Activated CD8-positive, alpha-beta T cell treated with anti-CD3 and anti-CD28 coated beads, Interleukin-2, amount 10 ng/mL, durations not matched to agents 7 days and 5 days (primary cell): ENCODE measurements around the gene BUD23. TPM values are rescaled to one million over a fixed set of nuclear protein-coding genes. Genes with fewer than 3 reads are reported as not detected.
A peak's percentile ranks its signal among the peaks of the same experiment; 100 is the strongest.

Experiments used
- ATAC-seq: fragments of 150-1000 bp; cut with Tn5 transposase; one replicate; pipeline ENCODE4 v1.10.0; 2021; ENCODE audit warnings: moderate library complexity
- CTCF ChIA-PET: fragments of 350-600 bp; sonication (Branson Sonifier 250); formaldehyde crosslinking; loops from one replicate; lab custom pipeline; 2021; ENCODE audit warnings: antibody characterized with exemption; lab: Charles Lee
- POLR2A ChIA-PET: fragments of 350-600 bp; sonication (Branson Sonifier 250); formaldehyde crosslinking; loops from one replicate; lab custom pipeline; 2021; ENCODE audit warnings: antibody characterized with exemption; lab: Charles Lee
- DNase-seq: peaks from one replicate; pipeline ENCODE4 v3.0.0-alpha.2; 2020
- H3K27ac Mint-ChIP-seq: one replicate; pipeline ENCODE4 v1.8.0; 2021; ENCODE audit warnings: mild to moderate bottlenecking, mixed read lengths
- H3K27me3 Mint-ChIP-seq: one replicate; pipeline ENCODE4 v1.8.0; 2021; ENCODE audit warnings: low read depth, mixed read lengths
- H3K36me3 Mint-ChIP-seq: one replicate; pipeline ENCODE4 v1.8.0; 2021; ENCODE audit warnings: low read depth, mixed read lengths
- H3K4me1 Mint-ChIP-seq: one replicate; pipeline ENCODE4 v1.8.0; 2021; ENCODE audit warnings: low read depth, mixed read lengths
- H3K4me3 Mint-ChIP-seq: one replicate; pipeline ENCODE4 v1.8.0; 2021; ENCODE audit warnings: mild to moderate bottlenecking, mixed read lengths
- H3K9me3 Mint-ChIP-seq: one replicate; pipeline ENCODE4 v1.8.0; 2022; ENCODE audit warnings: mixed read lengths; ENCODE audit not compliant: insufficient read depth
- total RNA-seq, 2 experiments: library from RNA; stranded (reverse); gene quantifications; one replicate each; pipeline ENCODE4 v1.2.3, GENCODE V29; 2021

BUD23 gene, protein sequence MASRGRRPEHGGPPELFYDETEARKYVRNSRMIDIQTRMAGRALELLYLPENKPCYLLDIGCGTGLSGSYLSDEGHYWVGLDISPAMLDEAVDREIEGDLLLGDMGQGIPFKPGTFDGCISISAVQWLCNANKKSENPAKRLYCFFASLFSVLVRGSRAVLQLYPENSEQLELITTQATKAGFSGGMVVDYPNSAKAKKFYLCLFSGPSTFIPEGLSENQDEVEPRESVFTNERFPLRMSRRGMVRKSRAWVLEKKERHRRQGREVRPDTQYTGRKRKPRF
- total RNA-seq, result 10 to 100 TPM; 57.3 to 60.9 TPM

DNA sequence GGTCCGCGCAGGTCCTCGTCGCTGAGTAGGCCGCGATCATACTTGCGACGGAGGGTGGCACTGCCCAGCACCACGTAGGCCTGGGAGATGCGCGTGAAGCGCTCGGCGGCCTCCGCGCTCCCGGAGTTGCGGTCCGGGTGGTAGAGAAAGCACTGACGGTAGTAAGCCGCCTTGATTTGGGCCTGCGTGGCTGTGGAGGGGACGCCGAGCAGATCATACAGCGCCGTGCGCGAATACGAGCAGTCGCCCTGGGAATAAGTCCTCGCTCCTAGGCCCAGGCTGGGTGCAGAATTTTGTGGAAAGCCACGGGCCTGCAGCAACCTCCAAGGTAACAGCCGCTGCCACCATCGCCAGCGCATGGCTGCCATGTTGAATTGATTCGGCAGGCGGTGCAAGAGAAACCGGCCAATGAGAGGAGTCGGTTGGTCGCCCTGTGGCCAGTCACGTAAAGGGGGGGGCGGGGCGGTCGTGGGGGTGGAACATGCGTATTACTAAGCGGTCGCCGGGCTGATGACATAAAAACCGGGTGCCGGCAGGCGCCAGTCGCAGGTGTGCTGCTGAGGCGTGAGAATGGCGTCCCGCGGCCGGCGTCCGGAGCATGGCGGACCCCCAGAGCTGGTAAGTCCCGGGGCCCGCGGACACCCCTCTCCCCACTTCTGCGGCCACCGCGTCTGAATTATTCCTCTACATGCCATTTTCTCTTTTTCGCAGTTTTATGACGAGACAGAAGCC lies at the start of gene BUD23, which contains the start of gene DNAJC30:
Gene BUD23, plus strand, starts transcription at position 542 of the 732 bp plus-strand sequence. Its CDS starts 29 bp downstream, at position 571.
Gene DNAJC30, minus strand, starts transcription at position 398 of the 732 bp plus-strand sequence. Its CDS starts 30 bp downstream, at position 368.
- H3K4me3 Mint-ChIP-seq, result peak within 1 kb of the TSS; percentile 86
- peaks cover 54% of the 10 kb centered on the region for H3K4me1 Mint-ChIP-seq
- no peaks in the 10 kb centered on the region for H3K9me3 Mint-ChIP-seq
- H3K27me3 Mint-ChIP-seq, result no peaks in the 10 kb centered on the region
- CTCF ChIA-PET, result interaction anchor here (0.9 kb wide), 1 partner anchor 96 kb away, joined by 3 read pairs; no protein-coding TSS in a partner anchor
- POLR2A ChIA-PET, result interaction anchor here (1.0 to 1.7 kb wide), 2 partner anchors 9 to 36 kb away, joined by 3 to 4 read pairs; partner anchors contain the start of gene STX1A
- DNase-seq, result peak; percentile 99
- peak; percentile 95 for ATAC-seq
- H3K27ac Mint-ChIP-seq, result peak within 1 kb of the TSS; percentile 95
- peaks cover 34% of the 10 kb centered on the region for H3K36me3 Mint-ChIP-seq

DNA sequence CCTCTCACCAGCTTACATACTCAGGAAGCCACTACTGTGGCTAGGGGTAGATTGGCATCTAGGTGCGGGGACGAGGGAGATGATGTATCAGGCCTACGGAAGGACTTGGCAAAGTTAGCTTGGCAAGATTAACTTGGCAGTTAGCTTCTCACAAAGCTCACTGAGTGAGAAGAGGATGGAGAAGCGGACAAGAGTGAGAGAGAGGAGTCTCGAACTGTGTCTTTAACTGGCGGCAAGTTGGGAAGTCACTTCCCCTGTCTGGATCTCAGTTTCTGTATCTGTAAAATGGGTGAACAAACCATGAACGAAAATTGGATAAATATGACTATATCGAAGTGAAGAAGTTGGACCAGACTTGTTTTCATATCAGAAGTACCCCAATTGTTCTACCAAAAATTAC lies 49.6 kb upstream of the BUD23 start:
- no peak for DNase-seq
- ChIA-PET POLR2A (no interaction called here), CTCF (no interaction called here)
- Mint-ChIP-seq H3K4me1 (no peaks in the 10 kb centered on the region), H3K36me3 (no peaks in the 10 kb centered on the region), H3K27ac (no peak overlapping the region), H3K4me3 (no peak overlapping the region), H3K9me3 (no peaks in the 10 kb centered on the region), H3K27me3 (peaks cover 21% of the 10 kb centered on the region)
- no peak for ATAC-seq

DNA sequence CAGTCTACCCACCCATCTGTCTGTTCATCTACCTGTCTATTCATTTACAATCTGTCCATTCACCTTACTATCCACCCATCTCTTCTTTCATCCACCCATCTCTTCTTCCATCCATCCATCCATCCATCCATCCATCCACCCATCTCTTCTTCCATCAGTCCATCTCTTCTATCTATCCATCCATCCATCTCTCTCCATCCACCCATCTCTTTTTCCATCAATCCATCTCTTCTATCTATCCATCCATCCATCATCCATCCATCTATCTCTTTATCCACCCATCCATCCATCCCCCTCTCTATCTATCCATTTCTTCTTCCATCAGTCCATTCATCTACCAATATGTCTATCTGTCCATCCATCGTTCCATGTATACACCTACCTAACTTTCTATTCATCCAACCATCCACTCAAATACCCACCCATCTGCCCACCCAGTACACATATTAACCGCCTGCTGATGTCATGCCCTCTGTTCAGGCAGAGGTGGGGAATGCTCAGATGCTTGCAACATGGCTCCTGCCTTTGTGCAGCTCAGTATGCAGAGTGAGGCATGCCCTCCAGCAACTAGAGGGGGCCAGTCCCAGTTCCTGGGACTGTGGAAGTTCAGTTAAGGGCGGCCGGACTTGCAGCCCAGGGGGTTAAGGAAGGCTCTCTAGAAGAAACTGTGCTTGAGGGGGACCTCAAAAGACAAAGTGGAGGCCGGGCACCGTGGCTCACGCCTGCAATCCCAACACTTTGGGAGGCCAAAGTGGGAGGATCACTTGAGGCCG lies 47.8 kb upstream of the BUD23 start:
- Mint-ChIP-seq H3K9me3 (no peaks in the 10 kb centered on the region), H3K36me3 (no peaks in the 10 kb centered on the region), H3K27me3 (peaks cover 18% of the 10 kb centered on the region), H3K27ac (no peak overlapping the region), H3K4me1 (no peaks in the 10 kb centered on the region), H3K4me3 (no peak overlapping the region)
- ATAC-seq (no peak), DNase-seq (no peak)
- ChIA-PET CTCF (no interaction called here), POLR2A (no interaction called here)

DNA sequence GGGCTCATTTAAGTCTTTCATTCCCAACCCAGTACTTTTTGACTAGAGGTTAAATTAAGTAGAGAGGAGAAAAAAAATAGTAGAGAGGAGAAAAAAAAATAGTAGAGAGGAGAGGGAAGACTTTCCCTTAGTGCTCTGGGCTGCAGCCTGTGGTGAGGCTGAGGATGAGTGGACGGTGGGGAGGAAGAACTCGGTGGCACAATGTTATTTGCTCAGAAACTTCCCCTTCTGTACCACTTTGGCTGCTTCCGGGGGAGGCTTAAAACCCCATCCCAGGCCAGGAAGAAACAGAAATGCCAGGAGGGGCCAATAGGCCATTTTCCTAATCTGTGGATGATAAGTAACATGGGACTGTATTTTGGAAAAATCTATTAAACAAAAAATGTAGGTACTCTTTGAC lies 44.5 kb upstream of the BUD23 start:
- H3K4me1 Mint-ChIP-seq, result no peaks in the 10 kb centered on the region
- no peak overlapping the region for H3K27ac Mint-ChIP-seq
- H3K9me3 Mint-ChIP-seq, result no peaks in the 10 kb centered on the region
- no peak overlapping the region for H3K4me3 Mint-ChIP-seq
- ChIA-PET POLR2A (no interaction called here), CTCF (no interaction called here)
- no peak for DNase-seq
- H3K36me3 Mint-ChIP-seq, result no peaks in the 10 kb centered on the region
- H3K27me3 Mint-ChIP-seq, result peaks cover 9% of the 10 kb centered on the region
- ATAC-seq, result no peak

DNA sequence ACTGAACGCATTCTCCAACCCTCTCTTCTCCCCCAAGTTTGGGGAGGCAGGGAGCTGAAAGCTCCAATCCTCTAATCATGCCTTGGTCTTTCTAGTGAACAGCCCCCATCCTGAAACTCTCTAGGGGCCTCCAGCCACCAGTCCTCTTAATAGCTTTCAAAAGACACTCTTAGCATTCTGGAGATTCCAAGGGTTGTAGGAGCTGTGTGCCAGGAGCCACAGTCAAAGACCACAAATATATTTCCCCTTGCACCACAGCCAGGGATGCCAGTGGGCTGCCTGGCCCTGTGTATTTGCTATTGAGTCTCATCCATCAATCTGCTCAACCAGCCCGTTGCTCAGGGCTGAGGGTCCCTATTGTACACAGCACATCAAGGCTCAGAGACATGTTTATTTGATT lies 40.6 kb upstream of the BUD23 start:
- CTCF ChIA-PET, result interaction anchor here (1.0 kb wide), 1 partner anchor 25 kb away, joined by 3 read pairs; the partner anchor contains the start of gene VPS37D
- H3K27ac Mint-ChIP-seq, result no peak overlapping the region
- H3K9me3 Mint-ChIP-seq, result no peaks in the 10 kb centered on the region
- H3K27me3 Mint-ChIP-seq, result peaks cover 20% of the 10 kb centered on the region
- no peak overlapping the region for H3K4me3 Mint-ChIP-seq
- no peaks in the 10 kb centered on the region for H3K4me1 Mint-ChIP-seq
- no peak for ATAC-seq
- no peak for DNase-seq
- H3K36me3 Mint-ChIP-seq, result no peaks in the 10 kb centered on the region
- POLR2A ChIA-PET, result no interaction called here

DNA sequence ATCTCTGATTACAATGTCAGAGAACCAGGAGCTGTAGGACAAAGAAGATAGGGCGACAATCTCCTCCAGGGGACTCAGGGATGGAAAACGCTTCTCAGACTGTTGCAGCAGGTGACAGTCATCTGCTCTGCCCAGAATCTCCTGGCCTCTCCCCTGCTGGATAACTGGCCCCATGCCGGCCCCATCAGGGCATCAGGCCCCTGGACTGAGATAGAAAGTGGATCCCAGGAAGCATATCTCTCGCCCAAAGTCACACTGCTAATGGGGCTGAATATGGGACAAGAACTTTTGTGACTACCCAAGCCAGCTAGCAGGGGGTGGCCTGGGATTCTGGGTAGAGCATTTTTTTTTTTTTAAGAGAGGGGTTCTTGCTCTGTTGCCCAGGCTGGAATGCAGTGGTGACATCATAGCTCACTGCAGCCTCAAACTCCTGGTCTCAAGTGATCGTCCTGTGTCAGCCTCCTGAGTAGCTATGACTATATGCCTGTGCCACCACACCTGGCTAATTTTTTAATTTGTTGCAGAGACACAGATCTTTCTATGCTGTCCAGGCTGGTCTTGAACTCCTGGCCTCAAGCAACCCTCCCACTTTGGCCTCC lies 38.6 kb upstream of the BUD23 start:
- no peaks in the 10 kb centered on the region for H3K9me3 Mint-ChIP-seq
- peaks cover 11% of the 10 kb centered on the region for H3K4me1 Mint-ChIP-seq
- DNase-seq (no peak), ATAC-seq (no peak)
- POLR2A ChIA-PET, result no interaction called here
- peaks cover 37% of the 10 kb centered on the region for H3K27me3 Mint-ChIP-seq
- H3K36me3 Mint-ChIP-seq, result no peaks in the 10 kb centered on the region
- H3K27ac Mint-ChIP-seq, result no peak overlapping the region
- H3K4me3 Mint-ChIP-seq, result no peak overlapping the region
- CTCF ChIA-PET, result interaction anchor here (1.6 kb wide), 1 partner anchor 38 kb away, joined by 4 read pairs; no protein-coding TSS in a partner anchor

DNA sequence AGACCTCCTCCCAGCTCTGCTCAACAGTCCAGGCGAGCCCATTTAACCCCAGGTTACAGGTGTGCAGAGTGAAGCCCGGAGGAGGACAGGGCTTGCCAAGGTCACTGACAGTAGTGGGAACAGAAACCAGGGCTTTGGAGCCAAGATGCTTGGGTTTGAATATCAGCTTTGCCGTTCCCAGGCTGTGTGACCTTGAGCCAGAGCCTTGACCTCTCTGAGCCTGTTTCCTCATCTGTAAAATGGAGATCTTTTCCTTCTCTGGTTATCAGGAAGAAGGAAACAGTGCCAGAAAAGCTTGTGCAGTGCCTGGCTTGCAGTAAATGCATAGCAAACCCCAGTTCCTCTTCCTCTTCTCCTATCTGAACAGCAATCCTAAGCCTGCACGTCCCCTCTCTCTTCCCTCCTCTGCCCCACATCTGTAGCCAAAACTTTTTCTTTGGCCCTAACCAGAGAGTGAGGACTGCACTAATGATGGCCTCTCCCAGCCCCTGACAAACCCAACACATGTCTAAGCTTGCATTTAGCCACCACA lies 37.7 kb upstream of the BUD23 start:
- Mint-ChIP-seq H3K27me3 (peaks cover 44% of the 10 kb centered on the region), H3K36me3 (no peaks in the 10 kb centered on the region), H3K27ac (no peak overlapping the region), H3K4me3 (no peak overlapping the region), H3K4me1 (peaks cover 14% of the 10 kb centered on the region), H3K9me3 (no peaks in the 10 kb centered on the region)
- no peak for ATAC-seq
- DNase-seq, result no peak
- ChIA-PET POLR2A (interaction anchor here (0.5 kb wide), 1 partner anchor 11 kb away, joined by 3 read pairs; no protein-coding TSS in a partner anchor), CTCF (interaction anchor here (1.6 to 1.8 kb wide), 2 partner anchors 17 to 39 kb away, joined by 4 to 7 read pairs; no protein-coding TSS in a partner anchor)

DNA sequence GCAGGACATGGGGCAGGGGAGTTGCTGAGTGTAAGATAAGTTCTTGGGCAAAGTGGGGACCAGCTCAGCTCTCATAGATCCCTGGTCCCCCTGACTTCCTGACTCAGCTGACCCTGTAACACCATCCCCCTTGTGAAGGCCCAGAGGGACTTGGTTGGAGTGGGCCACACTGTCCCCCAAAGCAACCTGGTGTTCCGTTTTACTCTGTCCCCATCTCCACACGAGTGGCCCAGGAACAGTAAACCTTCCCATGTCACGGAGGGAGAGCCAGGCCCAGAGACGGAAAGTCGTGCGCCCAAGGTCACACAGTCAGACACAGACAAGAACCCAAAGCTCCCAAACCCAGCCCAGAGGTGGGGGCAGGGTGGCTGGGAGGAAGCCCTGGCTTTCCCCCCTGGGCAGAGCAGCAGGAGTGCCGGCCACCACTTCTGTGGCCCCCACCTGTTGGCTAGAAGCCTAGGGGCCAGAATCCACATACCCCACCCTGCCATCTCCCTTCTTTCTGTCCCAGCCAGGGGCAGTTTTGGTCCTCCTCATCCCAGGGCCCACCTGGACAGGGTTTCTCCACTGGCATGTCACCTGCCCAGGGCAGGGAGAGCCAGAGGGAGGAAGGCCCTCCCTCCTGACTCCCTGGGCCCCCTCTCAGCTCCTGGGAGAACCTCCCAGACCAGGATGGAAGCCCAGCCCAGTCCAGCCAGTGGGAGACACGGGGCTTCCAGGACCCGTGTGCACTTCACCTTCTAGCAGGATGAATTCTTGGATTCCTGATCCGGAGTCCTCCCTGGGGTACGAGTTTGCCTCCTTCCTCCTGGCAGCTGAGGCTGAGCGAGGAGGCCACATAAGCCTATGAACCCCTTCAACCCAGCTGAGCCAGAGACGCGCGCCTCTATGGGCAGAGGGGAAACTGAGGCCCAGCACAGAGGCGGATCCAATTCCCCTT lies 36.3 kb upstream of the BUD23 start:
- POLR2A ChIA-PET, result interaction anchor here (0.6 kb wide), 1 partner anchor 87 kb away, joined by 4 read pairs; no protein-coding TSS in a partner anchor

DNA sequence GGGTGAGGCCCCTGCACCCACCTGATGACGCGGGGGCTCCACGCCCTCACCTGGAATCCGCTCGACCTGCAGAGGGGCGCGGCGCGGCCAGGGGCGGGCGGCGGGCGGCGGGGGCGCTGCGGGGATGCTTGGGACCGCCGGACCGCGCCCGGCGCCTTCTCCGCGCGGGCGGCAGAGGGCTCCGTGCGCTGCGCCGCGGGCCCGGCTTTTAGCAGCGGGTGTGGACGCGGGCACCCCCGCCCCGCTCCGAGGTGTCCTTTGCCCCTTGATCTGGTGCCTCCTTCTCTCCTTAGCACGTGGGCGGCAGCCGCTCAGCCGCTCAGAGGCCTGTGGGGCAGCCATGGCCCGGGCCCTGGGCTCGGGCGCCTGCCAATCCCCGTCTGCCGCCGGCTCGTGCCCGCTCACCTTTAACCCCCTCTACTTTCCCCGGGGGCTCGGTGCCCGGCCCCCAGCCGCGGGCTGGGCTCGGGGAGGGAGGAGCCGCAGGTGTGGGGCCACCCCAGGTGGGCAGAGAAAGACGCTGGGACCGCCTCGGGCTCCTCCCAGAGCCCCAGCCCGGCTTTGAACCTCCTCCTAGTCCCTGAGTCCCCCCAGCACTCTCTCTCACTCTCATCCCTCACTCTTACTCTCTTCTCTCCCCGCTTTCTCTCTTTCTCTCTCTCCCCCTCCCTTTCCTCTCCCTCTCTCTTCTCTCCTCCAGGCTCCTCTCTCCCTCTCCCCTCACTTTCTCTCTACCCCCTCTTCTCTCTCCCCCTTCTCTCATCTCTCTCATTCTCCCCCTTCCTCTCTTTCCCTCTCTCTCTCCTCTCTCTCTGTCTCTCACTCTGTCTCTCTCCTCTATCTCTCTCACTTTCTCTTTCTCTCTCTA lies 35.4 kb upstream of the BUD23 start:
- ChIA-PET CTCF (no interaction called here), POLR2A (no interaction called here)
- no peaks in the 10 kb centered on the region for H3K36me3 Mint-ChIP-seq
- DNase-seq (no peak), ATAC-seq (peak; percentile 87)
- peak overlapping the region; percentile 15 for H3K4me3 Mint-ChIP-seq
- peaks cover 14% of the 10 kb centered on the region for H3K4me1 Mint-ChIP-seq
- H3K27ac Mint-ChIP-seq, result no peak overlapping the region
- H3K9me3 Mint-ChIP-seq, result no peaks in the 10 kb centered on the region
- peaks cover 51% of the 10 kb centered on the region for H3K27me3 Mint-ChIP-seq

More for the DNA sequence above, 36.3 kb upstream of the BUD23 start:
- no peak overlapping the region for H3K27ac Mint-ChIP-seq
- DNase-seq, result no peak
- no peaks in the 10 kb centered on the region for H3K9me3 Mint-ChIP-seq
- peaks cover 14% of the 10 kb centered on the region for H3K4me1 Mint-ChIP-seq
- H3K36me3 Mint-ChIP-seq, result no peaks in the 10 kb centered on the region
- no peak for ATAC-seq
- peaks cover 47% of the 10 kb centered on the region for H3K27me3 Mint-ChIP-seq
- H3K4me3 Mint-ChIP-seq, result no peak overlapping the region
- CTCF ChIA-PET, result interaction anchor here (1.1 to 1.8 kb wide), 2 partner anchors 18 to 40 kb away, joined by 3 to 7 read pairs; no protein-coding TSS in a partner anchor
